NCI-H2107 (cell line): ENCODE data around the gene GBA2.

Experiments
- DNase-seq: peaks from one replicate; lab custom pipeline; 2025; lab: John Stamatoyannopoulos, UW

The GBA2 gene

DNA sequence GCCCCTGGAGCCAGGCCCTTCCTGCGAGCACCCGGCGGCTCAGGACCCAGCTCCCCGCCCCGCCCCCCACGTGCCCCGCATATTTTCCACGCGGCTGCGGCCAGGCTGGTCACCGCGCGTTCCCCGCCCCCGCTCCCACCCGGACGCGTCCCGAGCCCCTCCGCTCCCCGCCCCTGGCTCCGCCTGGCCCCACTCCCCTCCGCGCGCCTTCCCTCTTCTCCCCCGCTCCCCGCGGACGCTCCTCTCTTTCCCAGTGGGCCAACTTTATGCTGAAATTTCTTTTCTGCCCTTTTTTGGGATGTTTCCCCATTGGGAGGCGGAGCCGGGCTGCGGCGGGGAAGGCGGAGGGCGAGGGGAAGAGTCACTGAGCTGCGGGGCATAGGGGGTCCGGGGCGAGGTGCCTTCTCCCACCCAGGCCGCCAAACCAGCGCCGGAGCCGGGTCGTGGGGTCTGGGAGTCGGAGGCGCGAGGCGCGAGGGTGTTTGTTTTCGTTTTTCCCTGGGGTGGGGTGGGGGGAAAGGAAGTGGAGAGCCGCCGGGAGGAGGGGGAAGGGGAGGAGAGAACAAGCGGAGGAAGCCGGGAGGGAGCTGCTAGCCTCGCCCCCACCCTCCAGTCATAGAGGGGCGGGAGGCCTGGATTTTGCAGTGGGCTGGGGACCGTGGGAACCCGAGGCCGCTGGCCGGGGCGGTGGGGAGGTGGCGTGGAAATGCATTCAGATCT lies 58.3 kb downstream of the GBA2 start:
- DNase-seq = no peak

DNA sequence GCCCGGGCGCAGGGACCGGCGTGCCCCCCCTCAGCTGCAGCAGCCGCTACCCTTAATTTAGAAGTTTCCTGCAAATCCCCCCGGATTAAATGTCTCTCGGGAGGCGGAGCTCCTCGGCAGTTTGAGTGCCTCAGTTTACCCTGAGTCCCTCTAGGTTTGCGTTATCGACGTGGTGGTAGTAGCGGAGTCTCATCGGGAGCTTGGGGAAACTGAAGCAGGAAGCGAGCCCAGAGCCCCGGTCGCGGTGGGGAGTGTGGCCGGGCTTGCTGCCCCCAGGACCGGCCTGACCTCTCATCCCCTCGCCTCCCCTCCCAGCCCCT lies 58.8 kb downstream of the GBA2 start:
- DNase-seq = no peak

DNA sequence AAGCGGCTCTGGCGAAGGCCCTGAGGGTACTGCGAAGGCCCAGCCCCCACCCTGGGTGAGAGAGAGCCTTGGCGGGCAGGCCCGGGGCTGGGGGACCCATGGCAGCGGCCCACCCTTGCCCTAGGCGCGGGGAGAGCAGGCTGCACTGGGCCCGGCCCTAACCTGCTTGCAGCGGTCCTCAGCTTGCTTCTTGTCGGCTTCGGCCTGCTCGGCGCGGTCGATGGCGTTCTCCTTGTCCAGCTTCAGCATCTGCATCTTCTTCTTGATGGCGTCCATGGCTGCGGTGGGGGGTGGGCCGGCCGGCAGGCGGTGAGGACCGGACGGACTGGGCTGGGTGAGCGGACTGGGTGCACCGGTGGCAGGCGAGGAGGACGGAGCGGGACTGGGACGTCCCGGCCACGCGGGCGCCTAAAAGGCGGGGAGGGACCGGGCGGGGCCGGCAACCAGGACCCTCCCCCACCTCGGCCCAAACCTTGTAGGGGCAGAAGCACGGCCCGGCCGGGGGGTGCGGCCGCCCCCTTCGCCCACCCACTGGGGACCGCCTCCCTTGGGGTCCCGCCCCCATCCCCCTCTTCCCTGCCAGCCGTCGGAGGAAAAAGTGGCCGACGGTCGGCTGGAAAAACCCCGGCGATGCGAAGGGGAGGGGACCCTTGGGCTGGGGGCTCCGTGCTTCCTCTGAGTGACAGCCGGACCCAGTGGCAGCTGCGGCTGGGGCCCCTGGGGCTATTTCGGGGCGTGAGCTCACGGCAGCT lies 59.3 kb downstream of the GBA2 start, which contains the start of gene TPM2:
Gene TPM2, minus strand, starts transcription at position 384 of the 752 bp plus-strand sequence. Its CDS starts 108 bp downstream, at position 276.
- DNase-seq = no peak

DNA sequence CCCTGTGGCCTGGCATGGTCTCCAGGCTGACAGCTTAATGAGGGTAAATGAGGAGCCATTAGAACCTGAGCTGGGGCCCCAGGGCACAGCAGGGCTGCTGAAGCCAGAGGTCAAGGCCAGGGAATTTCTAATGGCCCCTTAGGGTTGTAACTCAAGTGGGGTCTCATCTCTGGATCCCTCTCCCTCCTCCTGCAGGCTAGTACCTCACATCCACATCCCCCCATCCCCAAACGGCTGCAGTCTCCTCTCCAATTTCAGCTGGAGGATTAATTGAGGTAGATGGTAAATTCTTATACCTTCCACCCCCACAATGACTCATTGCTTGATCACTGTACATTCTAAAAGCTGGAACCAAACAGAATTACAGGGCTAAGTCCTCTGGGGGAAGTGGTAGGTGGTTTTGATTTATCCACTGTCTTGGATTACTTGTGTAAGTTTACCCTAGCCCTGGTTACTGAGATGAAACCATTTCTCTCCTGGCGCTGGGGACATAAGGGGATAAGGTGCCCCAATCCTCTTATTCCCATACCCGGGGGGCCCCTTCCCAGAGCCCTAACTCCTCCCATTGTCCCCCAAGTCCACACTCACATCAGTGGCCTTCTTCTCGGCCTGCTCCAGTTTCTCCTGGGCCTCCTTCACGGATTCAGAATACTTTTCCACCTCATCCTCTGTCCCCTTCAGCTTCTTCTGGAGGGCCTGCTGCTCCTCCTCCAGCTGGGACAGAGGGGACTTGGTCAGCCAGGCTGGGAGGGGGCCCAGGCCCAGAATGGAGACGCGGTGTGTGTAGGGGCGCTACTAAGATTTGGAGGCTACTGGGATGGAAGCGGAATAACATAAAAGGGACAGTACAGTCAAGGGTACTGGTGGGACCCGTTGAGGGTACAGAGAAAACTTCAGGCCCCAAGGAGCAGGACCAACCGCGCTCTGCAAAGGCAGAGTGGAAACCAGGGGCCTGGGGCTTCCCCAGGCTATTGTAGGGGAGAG lies 60.2 kb downstream of the GBA2 start:
- no peak for DNase-seq

DNA sequence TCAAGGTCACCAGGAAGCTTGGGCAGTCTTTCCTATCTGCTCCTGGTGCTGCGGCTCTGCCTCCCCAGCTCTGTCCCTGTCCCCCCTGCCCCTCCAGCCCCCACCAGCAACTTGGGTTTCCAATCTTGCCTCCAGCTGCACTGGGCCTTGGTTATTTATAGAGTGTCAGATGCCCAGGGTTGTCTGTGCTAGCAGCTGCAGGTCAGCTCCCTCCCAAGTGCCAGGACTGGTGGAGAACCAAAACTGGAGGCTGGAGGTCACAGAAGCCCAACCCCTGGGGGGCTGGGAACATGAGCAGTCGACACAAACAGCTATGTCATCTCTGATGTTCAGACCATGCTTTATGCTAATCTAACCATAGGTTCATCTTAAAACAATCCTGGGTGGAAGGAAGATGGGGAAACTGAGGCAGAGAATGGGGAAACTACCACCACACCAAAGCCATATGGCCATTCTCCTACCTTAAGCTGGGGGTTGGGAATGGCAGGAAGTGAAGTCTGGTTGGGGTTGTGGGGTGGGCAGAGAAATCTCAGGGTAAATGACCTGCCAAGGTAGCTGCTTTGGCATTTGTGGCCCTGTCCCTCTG lies 61.0 kb downstream of the GBA2 start:
- DNase-seq = no peak

DNA sequence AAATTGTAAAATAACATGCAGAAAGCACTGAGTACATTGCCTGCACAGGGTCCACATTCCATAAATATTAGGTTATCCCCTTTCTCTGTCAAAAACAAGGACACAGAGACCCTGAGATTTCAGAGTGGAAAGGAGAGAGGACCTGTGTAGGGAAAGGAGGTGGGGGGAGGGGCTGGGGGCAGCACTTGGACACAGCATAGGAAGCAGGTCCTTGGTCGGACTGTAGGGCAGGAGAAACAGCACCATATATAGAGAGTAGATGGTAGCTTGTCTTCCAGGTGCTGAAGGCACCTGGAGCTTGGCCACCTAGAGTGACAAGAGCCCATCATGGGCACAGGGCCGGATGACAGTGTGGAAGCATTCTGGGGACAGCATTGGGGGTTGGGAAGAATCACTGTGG lies 61.7 kb downstream of the GBA2 start:
- DNase-seq = no peak
